GM19023 (cell line): Measurements from ENCODE around the gene SCAMP4.

Experiments
- ATAC-seq: cut with Tn5 transposase; IDR thresholded peaks from one replicate; pipeline ENCODE4 v1.9.1; 2021; ENCODE audit warnings: mild to moderate bottlenecking, moderate library complexity; ENCODE audit not compliant: unreplicated experiment

The SCAMP4 gene

DNA sequence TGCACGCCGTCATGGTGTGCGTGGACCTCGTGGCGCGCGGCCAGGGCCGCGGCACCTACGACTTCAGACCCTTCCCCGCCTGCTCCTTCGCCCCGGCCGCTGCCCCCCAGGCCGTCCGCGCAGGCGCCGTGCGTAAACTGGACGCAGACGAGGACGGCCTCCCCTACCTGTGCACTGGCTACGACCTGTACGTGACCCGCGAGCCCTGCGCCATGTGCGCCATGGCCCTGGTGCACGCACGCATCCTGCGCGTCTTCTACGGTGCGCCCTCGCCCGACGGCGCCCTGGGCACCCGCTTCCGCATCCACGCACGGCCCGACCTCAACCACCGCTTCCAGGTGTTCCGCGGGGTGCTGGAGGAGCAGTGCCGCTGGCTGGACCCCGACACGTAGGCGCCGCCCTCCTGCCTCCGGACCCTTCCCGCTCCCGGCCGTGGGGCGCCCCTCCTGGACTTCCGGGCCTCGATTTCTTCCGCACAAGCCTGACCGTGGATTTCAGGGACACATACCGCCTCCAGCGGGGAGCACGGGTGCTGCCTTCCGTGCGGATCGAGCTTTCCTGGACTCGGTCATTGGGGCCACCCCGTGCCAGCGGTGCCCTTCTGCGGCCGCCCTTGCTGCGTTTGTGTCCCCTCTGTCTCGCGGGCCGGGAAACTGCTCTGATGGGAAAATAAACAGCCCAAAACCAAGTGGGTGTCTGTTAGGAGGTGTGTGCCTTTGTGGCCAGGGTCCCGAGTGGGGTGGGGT, 7.7 kb downstream of the SCAMP4 start:
- ATAC-seq = no peak

DNA sequence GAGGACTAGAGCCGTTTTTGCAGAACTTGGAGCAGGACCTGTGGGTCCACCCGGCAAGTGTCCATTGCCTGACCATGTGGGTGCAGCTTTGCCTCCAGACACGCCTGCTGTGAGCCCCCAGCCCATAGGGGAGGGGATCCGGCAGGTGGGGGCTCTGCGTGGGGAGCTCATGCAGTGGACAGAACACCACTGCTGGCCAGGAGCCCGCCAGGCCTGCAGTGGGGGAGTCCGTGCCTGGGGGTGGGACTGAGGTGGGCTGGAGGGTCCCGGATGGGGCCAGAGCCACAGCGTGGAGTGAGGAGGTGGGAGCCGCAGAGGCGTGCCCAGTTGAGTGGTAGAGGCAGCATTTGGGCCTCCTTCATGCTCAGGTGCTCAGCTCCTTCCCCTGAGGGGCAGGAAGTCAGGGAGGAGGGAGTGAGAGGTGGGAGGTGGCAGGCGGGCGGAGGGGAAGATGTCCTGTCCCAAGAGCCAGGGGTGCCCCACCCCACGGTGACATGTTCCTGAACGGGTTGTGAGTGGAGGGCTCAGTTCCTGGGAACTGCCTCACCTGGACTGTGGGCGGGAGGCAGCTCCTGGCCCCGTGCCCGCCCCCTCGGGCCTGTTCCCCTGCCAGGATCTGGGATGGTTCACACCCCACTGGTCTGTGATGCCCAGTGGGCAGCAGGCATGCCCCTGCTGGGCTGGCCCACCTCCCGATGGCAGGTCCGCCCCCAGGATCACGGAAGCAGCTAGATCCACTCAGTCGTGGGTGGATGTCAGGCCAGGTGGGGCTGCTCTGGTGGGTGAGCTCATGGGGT, 8.8 kb downstream of the SCAMP4 start:
- no peak for ATAC-seq

DNA sequence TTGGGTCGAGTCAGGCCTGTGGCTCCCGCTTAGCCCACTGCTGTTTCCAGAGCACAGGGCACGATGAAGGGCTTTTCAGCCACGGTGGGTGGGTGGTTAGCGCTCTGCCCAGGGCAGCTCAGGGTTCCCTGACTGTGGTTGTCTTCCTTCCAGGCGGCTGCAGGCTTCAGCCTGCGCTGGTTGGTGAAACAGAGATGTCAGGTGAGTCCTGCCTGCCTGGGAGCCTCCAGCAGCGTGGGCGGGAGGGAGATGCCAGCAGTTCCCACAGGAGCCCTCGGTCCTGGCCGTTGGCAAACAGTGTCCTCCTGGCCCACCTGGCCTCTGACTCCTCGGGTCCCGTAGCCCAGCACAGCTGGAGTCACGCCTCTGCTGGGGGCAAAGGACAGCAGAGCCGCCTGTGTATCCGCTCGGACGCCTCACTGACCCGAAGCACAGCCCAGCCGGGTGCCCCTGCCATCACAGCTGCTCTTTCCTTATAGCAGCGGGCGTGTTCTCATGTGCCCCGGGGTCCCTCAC, 9.7 kb downstream of the SCAMP4 start:
- no peak for ATAC-seq

DNA sequence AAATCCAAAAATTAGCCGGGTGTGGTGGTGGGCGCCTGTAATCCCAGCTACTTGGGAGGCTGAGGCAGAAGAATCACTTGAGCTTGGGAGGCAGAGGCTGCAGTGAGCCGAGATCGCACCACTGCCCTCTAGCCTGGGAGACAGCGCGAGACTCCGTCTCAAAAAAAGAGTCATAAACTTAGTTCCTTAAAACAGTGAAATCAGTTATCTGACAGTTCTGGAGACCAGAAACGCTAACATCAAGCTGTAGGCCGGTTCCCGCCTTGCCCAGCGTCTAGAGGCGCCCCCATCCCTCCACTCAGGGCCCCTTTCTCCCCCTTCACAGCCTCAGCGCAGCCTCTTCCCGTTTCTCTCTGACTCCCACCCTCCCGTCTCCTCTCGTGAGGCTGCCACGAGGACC, 11.9 kb downstream of the SCAMP4 start:
- no peak for ATAC-seq

DNA sequence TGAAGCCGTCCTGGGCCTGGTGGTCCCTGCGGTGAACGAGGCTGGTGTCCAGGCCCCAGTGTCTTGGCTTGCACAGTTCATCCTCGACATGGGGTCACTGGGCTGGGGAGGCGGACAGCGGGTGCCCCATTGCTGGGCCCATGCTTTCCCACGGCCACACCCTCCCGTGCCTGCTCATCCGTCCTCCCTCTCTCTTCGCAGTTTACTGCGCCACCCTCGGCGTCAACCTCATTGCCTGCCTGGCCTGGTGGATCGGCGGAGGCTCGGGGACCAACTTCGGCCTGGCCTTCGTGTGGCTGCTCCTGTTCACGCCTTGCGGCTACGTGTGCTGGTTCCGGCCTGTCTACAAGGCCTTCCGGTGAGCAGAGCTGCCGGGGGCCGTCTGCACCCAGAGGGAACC, 12.7 kb downstream of the SCAMP4 start:
- no peak for ATAC-seq

DNA sequence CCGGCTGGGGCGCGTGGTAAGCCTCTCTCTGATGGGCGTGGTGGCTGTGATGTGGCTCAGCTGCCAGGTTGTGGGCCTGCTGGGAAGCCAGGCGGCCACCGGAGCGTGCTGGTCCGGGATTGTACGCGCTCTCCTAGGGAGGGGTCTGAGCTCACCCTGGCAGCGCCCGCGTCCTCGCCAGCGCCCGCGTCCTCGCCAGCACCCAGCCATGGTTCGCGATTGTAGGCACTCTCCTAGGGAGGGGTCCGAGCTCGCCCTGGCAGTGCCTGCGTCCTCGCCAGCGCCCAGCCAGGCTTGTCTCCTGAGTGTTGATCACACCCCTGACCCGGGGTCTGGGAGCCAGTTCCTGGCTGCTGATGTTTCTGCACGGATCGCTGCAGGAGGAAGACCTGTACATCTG, 13.8 kb downstream of the SCAMP4 start:
- ATAC-seq = no peak

DNA sequence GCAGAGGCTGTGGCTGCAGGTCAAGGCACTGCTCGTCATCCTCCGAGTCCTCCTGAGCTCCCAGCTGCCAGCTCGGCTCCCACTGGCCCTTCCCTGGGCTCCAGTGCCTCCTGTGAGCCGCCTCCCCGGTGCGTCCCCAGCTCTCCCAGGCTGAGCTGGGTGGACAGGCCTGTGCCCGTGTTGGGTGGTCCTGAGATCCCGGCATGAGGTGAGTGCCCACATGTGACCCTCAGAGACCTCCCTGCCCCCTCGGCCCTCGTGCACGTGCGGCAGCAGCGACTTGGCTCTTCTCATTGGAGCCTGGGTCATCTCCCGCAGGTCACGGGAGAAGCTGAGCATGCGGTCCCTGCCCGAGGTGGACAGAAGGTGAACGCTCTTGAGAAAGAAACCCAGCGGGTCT, 15.4 kb downstream of the SCAMP4 start:
- no peak for ATAC-seq

DNA sequence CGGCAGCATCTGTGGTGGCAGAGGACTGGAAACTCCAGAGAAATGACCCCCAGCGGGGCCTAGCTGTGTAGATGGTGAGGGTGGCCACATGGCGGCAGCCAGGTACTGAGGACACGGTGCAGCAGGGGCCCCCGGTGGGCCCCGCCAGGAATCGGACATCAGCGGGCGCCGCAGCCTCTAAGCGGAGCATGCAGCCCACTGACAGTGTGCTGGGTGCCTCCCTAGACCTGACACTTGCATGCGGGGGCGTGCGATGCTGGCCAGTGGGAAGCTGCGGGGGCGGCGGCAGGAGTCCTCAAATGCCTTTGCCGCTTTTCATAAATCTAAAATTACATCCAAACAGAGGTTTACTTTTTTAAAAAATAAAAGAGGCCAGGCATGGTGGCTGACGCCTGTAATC, 16.1 kb downstream of the SCAMP4 start:
- ATAC-seq = no peak

DNA sequence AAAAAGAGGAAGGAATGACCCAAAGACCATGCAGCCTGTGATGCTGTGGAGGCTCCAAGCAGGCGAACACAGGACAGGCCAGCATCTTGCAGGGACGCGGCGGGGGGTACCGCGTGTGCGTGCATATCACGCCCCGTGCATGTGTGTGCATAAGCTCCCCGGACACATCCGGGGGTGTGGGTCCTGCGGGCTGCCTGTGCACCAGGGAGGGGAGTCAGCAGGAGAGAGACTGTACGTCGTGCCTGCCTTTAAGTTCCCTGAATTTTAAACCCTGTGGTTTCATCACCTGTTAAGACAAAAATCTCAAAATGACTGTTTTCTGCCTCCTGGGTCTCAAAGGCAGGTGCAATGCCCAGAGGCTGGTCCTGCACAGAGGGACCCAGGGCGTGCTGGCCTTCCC, 16.6 kb downstream of the SCAMP4 start:
- no peak for ATAC-seq

DNA sequence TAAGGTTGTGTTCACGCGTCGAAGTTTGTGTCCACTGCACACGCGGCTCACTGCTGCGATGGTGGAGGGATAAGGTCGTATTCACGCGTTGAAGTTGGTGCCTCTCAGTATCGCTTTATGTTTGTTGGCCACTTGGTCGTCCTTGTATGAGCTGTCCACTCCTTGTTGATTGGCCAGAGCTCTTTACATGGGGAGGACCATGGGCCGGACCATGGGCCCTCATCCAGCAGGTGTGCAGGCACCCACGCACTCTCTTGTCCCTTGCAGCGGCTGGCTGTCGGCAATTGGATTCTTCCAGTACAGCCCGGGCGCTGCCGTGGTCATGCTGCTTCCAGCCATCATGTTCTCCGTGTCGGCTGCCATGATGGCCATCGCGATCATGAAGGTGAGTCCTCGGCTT, 17.6 kb downstream of the SCAMP4 start:
- ATAC-seq = no peak

DNA sequence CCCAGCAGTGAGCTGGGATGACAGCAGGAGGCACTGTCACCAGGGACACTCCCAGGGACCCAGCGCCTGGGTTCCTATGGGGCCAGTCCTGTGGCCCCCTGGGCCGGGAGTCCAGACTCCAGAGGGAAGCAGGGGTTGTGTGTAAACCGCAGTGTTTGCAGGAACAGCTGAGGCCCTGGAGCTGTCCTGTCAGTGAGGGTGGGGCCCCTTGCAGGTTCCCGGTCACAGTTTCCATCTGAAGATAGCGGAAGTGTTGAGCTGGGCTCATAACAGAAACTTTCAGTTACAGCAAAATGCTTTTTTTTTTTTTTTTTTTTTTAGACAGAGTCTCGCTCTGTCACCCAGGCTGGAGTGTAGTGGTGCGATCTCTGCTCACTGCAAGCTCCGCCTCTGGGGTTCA, 18.1 kb downstream of the SCAMP4 start:
- no peak for ATAC-seq

DNA sequence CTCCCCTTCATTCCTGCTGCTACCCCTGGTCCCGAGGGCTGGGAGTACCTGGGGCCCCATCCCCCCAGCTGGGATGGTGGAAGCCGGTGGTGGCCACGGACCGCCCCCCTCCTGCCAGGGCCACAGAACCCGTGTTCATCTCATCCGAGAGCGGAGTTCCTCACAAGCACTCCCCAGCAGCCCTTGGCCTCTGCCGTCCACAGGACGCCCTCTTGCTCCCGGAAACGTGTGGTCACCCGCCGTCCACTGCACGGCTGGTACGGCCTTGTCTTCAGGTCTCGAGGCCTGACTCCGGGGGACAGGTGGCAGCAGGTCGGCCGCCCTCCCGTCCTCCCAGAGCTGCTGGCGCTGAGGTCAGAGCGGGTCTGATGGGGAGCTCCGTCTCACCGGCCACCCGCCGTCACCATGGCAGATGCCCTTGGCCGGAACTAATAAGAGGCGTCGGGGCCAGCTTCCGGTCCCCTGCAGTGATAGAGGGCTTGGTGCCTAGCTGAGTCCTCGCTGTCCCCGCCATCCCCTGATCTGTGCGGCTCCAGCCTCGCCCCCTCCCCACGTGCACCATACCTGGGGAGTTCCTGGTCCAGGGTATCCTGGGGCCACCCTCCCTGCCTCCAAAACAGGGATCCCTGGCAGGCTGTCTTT, 19.2 kb downstream of the SCAMP4 start:
- no peak for ATAC-seq

DNA sequence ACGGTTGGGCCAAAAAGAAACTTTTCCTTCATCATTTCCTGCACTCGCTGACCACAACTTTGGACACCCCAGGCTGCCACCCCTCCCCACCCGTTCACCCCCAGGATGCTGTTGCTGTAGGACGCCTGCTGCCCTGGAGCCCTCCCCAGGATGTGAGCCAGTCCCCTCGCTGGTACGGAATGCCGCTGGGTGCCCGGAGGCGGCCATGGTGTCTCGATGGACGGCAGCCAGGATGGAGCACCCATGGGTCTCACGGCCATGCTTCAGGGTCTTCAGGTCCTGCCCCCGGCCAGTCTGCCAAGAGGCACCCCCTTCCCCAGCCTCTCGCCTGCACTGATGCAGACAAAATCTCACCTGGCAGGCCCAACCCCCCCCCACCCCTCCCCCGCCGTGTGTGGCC, 20.3 kb downstream of the SCAMP4 start:
- ATAC-seq = no peak

DNA sequence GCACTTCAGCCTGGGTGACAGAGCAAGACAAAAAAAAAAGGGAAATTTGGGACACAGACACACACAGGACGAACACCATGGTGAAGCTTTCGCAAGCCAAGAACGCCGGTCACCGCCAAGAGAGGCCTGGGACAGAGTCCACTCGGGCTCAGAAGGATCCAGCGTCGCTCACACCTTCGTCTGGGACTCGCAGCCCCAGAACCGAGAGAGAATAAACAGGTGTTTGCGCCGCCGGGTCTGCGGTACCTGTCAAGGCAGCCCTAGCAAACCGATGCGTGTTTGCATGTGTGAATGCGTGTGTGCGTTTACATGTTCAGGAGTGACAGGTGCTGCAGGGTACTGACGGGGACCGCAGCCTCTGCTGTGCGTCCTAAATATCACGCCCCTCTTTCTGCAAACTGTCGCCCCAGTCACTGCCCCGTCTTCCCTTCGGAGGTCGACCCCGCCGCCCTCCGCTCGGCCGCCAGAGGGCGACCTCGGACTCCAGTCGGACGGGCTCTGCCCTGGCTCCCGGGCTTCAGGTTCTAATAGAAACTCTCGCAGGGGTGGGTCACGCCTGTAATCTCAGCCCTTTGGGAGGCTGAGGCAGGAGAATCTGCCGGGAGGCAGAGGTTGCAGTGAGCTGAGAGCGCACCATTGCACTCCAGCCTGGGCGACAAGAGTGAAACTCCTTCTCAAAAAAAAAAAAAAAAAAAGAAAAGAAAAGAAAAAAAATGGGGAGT, 24.0 kb downstream of the SCAMP4 start:
- ATAC-seq = no peak

DNA sequence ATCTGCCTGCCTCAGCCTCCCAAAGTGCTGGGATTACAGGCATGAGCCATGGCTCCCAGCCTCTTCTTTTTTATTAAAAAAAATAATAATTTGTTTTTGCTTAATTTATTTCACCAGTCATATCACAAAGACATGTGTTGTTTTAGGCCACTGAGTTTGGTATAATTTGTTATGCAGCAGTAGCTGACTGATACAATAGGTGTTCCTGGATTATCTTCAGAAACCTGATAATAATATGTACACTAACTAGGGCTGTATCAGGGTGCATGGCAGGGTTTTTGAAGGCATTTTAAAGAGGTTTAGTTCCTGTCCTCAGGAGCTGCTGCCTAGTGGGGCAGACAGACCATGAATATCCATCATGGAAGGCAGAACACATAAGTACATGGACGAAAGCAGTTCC, 26.2 kb downstream of the SCAMP4 start:
- no peak for ATAC-seq

DNA sequence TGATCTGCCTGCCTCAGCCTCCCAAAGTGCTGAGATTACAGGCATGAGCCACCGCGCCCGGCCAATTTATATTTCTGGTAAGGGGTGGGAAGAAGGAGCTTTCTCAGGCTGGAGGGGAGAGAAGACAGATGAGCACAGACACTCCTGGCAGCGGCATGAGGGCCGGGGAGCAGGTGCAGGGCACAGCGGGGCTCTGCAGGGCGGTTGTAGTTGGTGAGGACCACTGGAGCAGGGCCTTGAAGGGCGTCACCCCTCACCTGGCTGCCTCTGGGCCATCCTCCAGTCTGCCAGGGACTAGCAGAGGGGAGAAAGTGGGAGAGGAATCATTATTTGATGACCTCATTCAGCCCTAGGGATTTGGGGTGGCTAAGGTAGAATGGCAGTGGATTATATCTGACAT, 27.2 kb downstream of the SCAMP4 start:
- no peak for ATAC-seq

DNA sequence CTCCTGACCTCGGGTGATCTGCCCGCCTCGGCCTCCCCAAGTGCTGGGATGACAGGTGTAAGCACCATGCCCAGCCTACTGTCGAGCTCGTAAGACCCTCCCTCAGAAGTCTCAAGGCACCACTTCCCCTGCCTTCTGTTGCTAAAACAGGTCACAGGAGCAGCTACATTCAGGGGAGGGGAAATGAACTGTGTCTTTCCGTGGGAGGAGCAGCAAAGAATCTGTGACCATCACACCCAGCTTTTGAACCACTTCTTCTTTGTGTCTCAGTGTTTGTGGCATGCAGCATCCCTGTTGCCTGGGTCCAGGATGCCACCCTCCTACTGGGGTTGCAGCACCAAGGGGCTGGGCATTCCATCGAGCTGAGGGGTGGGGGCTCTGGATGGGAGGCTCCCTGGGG, 28.0 kb downstream of the SCAMP4 start:
- ATAC-seq = no peak

DNA sequence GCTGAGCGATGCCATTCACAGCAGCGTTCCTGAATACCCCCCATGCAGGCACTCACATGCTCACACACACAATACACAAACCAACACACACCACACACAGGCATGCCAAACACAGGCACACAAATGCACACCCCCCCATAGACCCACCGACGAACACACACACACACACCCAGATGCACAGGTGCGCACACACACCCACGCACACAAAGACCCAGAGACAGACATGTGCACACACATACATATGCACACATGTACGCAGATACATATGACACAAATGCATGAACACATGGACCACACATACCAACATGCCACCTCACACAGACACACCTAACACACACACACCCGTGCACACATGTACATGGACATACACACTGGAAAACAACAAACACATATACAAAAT, 28.7 kb downstream of the SCAMP4 start:
- ATAC-seq = no peak

DNA sequence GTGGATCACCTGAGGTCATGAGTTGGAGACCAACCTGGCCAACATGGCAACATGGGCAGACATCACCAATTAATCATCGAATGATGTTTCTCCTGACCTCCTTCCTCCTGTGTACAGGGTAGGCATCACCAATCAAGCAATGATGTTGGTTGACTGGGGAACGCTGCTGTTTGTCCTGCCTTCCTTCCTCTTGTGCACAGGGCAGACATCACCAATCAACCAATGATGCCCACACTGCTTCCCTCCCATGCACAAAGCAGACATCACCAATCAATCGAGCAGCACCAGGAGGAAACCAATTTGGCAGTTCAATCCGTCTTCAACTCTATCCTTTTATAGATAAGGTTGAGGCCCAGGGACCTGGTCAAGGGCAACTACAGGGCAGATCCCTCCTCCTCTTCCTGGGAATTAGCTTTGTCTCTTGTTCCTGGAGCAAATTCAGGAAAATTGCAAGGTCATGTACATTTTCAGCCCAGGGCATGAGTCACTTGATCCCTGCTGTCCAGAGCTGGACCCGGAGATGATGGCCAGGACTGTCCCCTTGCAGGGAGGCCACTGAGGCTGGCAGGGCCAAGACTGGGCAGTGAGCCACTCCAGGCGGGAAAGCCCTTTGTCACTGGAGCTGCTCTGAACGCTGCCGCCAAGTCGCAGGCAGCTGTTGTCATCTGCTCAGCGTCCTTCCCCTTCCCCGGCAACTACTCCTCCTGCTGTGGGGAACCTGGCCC, 30.4 kb downstream of the SCAMP4 start:
- ATAC-seq = no peak

DNA sequence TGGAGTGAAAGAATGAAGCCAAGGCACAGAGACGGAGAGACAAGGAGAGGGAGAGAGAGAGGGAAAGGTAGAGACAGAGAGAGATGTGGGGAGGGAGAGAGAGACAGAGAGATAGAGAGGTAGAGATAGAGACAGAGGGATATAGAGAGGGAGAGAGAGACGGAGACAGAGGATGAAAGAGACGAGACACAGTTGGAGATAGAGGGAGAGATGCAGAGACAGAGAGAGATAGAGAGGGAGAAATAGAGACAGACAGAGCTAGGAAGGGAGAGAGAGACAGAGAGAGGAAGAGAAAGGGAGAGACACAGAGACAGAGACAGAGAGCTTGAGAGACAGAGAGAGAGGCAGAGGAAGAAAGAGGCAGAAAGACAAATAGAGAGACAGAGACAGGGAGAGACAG, 31.2 kb downstream of the SCAMP4 start:
- no peak for ATAC-seq
